PC-3 (cell line): ENCODE data around the gene THADA.

Experiments
- EZH2phosphoT487 ChIP-seq: fragments of 300-600 bp; sonication (generic); IDR thresholded peaks from 2 replicates; pipeline ENCODE4 v1.6.1; 2018; ENCODE audit warnings: mild to moderate bottlenecking, antibody characterized with exemption, low read length, borderline replicate concordance
- TF ChIP-seq, protein P1 (sequence below): fragments of 300-600 bp; sonication (generic); conservative IDR thresholded peaks from 2 replicates; pipeline ENCODE4 v1.5.1; 2017; ENCODE audit warnings: antibody characterized with exemption, low read depth, mild to moderate bottlenecking, low read length

- TF ChIP-seq EZH2phosphoT487, result no peak
- TF ChIP-seq, protein P1, sequence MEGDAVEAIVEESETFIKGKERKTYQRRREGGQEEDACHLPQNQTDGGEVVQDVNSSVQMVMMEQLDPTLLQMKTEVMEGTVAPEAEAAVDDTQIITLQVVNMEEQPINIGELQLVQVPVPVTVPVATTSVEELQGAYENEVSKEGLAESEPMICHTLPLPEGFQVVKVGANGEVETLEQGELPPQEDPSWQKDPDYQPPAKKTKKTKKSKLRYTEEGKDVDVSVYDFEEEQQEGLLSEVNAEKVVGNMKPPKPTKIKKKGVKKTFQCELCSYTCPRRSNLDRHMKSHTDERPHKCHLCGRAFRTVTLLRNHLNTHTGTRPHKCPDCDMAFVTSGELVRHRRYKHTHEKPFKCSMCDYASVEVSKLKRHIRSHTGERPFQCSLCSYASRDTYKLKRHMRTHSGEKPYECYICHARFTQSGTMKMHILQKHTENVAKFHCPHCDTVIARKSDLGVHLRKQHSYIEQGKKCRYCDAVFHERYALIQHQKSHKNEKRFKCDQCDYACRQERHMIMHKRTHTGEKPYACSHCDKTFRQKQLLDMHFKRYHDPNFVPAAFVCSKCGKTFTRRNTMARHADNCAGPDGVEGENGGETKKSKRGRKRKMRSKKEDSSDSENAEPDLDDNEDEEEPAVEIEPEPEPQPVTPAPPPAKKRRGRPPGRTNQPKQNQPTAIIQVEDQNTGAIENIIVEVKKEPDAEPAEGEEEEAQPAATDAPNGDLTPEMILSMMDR, result no peak
Observed at GRCh38 chr2:43414033-43414432, 181.8 kb downstream of the THADA start.
